H1 (cell line): ENCODE measurements around the gene RNF38. TPM values are rescaled to one million over a fixed set of nuclear protein-coding genes. Genes with fewer than 3 reads are reported as not detected.

Experiments used
- CTCF ChIP-seq, 3 experiments: IDR thresholded peaks; 1 replicate in 2 of 3; 2 replicates in 1 of 3; pipeline versions ENCODE4 v1.5.1 to v1.6.1; 2011; ENCODE audit warnings: low read length in 3 of 3, mild to moderate bottlenecking in 3 of 3, inconsistent platforms in 2 of 3, low read depth in 1 of 3, moderate library complexity in 1 of 3; ENCODE audit not compliant: insufficient read depth in 1 of 3; ENCODE audit errors: control extremely low read depth in 1 of 3
- SP4 ChIP-seq: IDR thresholded peaks from 2 replicates; pipeline ENCODE4 v1.6.1; 2012; ENCODE audit warnings: low read length, inconsistent platforms
- polyA plus RNA-seq, 7 experiments: library from polyadenylated mRNA; depleted of rRNA in 3 of 7; stranded (reverse) in 5 of 7; unstranded in 2 of 7; fragments of >200 nt in 5 of 7; fragments of 200-250 nt in 2 of 7; gene quantifications; 1 replicate in 5 of 7; 2 replicates in 1 of 7; 4 replicates in 1 of 7; pipeline versions ENCODE4 v1.2.1 to v1.2.3, GENCODE V29; 2011 to 2013; ENCODE audit warnings: missing spikeins in 2 of 7, mixed read lengths in 2 of 7
- total RNA-seq: library from RNA; stranded (reverse); fragmentation: NEBNext Ultra II Directional; extraction: Animal tissue kit (Norgen Biotek cat#: 25700); gene quantifications from 2 replicates; pipeline ENCODE4 v1.2.1, GENCODE V29; 2021

The RNF38 gene
- total and polyA plus RNA-seq, 2 of the 8 experiments (the other 6 are each of a cell fraction or from before 2014, with no cell fraction given), result 54.9 to 60.9 TPM

DNA sequence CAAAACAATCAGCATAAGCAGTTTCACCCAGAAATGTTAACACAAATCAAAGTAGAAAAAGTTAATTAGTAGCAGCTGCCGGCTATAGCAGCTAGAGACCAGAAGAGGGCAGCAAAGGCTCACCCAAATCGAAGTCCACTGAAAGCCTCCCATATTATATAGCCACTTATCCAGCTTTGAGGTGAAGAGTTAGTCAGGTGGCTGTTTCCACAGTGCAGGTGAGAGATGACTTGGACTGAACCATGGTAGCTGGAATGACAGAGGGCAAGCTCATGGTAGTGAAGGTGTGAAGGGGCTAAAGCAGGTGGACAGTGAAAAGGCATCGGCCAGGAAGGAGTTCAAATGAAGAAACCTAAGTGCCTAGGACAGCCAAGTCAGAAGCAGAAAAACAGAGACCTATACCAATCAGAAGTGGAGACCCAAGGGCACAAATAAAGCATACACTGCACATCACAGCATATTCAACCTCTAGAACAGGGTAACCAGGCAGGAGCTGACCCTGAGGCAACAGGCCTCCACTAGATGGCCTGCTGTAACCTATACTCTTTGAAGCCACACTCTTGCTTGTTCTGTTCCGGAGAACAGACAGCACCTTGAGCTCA, 7.2 kb upstream of the RNF38 start (continued):
- TF ChIP-seq CTCF (IDR thresholded peaks at IDR 0.05; ENCODE audit: control extremely low read depth in 1 of 3, insufficient read depth in 1 of 3, low read depth in 1 of 3, low read length in 3 of 3) (peak; percentile 34 to 86 (median 84)), SP4 (no peak)
